Measurements from ENCODE around the gene COL4A3. TPM values are rescaled to one million over a fixed set of nuclear protein-coding genes. Genes with fewer than 3 reads are reported as not detected.

The COL4A3 gene
- total RNA-seq, 2 donors from 2014 or later = 1.6 to 16.5 TPM

- H3K4me1 ChIP-seq = no peaks in the 10 kb centered on the region
- no peak overlapping the region for H3K4me3 ChIP-seq
- no peaks in the 10 kb centered on the region for H3K9me3 ChIP-seq
- H3K27me3 ChIP-seq = no peaks in the 10 kb centered on the region
- no peak overlapping the region for H3K27ac ChIP-seq
- no peak for TF ChIP-seq POLR2A (IDR thresholded peaks at IDR 0.05)
- no peak for TF ChIP-seq CTCF (IDR thresholded peaks at IDR 0.05)
- no peaks in the 10 kb centered on the region for H3K36me3 ChIP-seq (replicated peaks in 1 of 2; ENCODE audit: insufficient read depth in 1 of 2, low read depth in 2 of 2)
- no peak for DNase-seq
- 90 to 94% methylated on average over 2 of the region's 2 CpGs for WGBS, 2 donors
- no peak for ATAC-seq
- intact Hi-C loops (cut with DNase I) = no loop called here
These were observed 12.2 kb upstream of the COL4A3 start for GRCh38 chr2:227152093-227152766.

- intact Hi-C loops (cut with DNase I) = no loop called here
- Histone ChIP-seq H3K36me3 (replicated peaks in 1 of 2; ENCODE audit: insufficient read depth in 1 of 2, low read depth in 2 of 2) (no peaks in the 10 kb centered on the region), H3K4me3 (no peak overlapping the region), H3K27ac (no peak overlapping the region), H3K4me1 (no peaks in the 10 kb centered on the region), H3K27me3 (no peaks in the 10 kb centered on the region), H3K9me3 (no peaks in the 10 kb centered on the region)
- no peak for ATAC-seq
- no peak for DNase-seq
- WGBS, 2 donors = 64 to 65% methylated on average over 4 of the region's 4 CpGs
- TF ChIP-seq CTCF (IDR thresholded peaks at IDR 0.05) = no peak
- no peak for TF ChIP-seq POLR2A (IDR thresholded peaks at IDR 0.05)
These were observed 11.1 kb upstream of the COL4A3 start for GRCh38 chr2:227153307-227153706.

- no peaks in the 10 kb centered on the region for H3K36me3 ChIP-seq (replicated peaks in 1 of 2; ENCODE audit: insufficient read depth in 1 of 2, low read depth in 2 of 2)
- peak; percentile 65 for ATAC-seq
- no peak for TF ChIP-seq POLR2A (IDR thresholded peaks at IDR 0.05)
- no peak for TF ChIP-seq CTCF (IDR thresholded peaks at IDR 0.05)
These were observed 10.5 kb upstream of the COL4A3 start for GRCh38 chr2:227153758-227154486.

GRCh38 chr2:227154986-227155774, 9.2 kb upstream of the COL4A3 start:
- Histone ChIP-seq H3K4me3 (no peak overlapping the region), H3K4me1 (no peaks in the 10 kb centered on the region), H3K27ac (no peak overlapping the region), H3K9me3 (no peaks in the 10 kb centered on the region), H3K36me3 (replicated peaks in 1 of 2; ENCODE audit: insufficient read depth in 1 of 2, low read depth in 2 of 2) (no peaks in the 10 kb centered on the region), H3K27me3 (no peaks in the 10 kb centered on the region)
- TF ChIP-seq CTCF (IDR thresholded peaks at IDR 0.05) = no peak
- TF ChIP-seq POLR2A (IDR thresholded peaks at IDR 0.05) = no peak
- 86 to 90% methylated on average over 6 of the region's 6 CpGs for WGBS, 2 donors
- DNase-seq (peak in 3 of 4 donors; percentile 25 to 39 (median 26)), ATAC-seq (no peak)
- intact Hi-C loops (cut with DNase I) = no loop called here

More at GRCh38 chr2:227153758-227154486, 10.5 kb upstream of the COL4A3 start:
- Histone ChIP-seq H3K4me1 (no peaks in the 10 kb centered on the region), H3K27ac (no peak overlapping the region), H3K27me3 (no peaks in the 10 kb centered on the region), H3K9me3 (no peaks in the 10 kb centered on the region), H3K4me3 (no peak overlapping the region)
- intact Hi-C loops (cut with DNase I) = no loop called here
- WGBS, 2 donors = 62% methylated on average over 4 of the region's 4 CpGs
- DNase-seq = peak in 2 of 4 donors; percentile 24 to 26
